Right renal pelvis (tissue), 4 donors: ENCODE measurements around the gene MIX23. TPM values are rescaled to one million over a fixed set of nuclear protein-coding genes. Genes with fewer than 3 reads are reported as not detected.

Experiments used
- DNase-seq, 4 donors: peaks; one replicate each; pipeline ENCODE4 v3.0.0-alpha.2; 2013; ENCODE audit warnings: low read depth in 4 of 4, low spot score in 3 of 4, missing footprints in 1 of 4
- polyA plus RNA-seq, 4 donors: library from polyadenylated mRNA; unstranded; fragments of 120-200 nt; gene quantifications; one replicate each; pipeline ENCODE4 v1.2.1, GENCODE V29; 2013; ENCODE audit not compliant: insufficient read length in 4 of 4

MIX23 gene
- polyA plus RNA-seq: 10 to 100 TPM; 49.3 to 70.0 (median 65.3) TPM

DNA sequence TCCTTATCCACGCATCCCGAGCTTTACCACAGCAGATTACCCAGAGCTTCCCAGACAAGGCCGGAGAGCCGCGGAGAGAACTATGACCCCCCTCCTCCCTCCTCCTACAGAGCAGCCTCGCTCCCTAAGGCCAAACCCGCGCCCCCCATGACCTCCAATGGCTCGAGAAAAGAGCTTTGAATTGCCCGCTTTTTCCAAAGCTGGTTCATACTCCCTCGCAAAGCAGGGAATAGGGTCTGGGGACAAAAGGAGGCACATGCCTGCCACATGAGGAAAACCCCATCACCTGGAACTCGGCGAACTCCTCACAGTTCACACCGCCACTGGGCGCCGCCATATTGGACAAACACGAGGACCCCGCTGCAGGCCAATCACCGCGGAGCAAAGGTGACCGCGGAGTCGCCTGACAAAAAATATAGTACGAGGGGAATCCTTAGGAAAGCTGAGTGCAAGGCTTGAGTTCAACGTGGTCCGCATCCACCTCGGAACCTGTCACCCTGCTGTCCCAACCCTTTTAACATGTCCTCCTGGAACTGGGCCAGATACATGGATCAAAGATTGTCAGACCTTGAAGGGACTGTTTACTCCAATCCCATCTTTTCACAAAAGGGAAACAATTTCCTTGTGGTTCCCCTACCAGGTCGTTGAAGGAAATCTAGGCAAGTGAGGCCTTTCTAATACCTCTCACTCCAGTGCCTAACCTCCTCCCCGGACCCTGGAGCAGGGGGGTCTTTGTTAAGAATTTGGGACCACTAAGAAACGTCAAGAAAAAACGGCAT lies at the start of gene MIX23:
MIX23 (minus strand) TSS at position 344 of the 779 bp plus-strand sequence; CDS start at position 337, 7 bp downstream.
- DNase-seq: peak; percentile 67 to 78 (median 74)

DNA sequence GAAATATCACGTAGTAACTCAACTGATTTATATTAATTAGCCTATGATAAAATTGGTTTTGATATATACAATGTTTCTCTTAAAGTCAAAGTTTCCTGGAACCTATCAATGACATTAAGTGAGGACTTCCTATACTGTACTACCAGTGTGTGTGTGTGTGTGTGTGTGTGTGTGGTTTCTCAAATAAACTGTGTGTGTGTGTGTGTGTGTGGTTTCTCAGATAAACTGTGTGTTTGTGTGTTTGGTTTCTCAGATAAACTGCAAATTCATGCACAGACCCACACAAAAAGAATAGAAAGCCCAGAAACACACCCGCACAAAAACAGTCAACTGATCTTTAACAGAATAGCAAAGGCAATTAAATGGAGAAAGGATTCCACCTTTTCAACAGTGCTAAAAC lies 47.3 kb upstream of the MIX23 start:
- no peak for DNase-seq

DNA sequence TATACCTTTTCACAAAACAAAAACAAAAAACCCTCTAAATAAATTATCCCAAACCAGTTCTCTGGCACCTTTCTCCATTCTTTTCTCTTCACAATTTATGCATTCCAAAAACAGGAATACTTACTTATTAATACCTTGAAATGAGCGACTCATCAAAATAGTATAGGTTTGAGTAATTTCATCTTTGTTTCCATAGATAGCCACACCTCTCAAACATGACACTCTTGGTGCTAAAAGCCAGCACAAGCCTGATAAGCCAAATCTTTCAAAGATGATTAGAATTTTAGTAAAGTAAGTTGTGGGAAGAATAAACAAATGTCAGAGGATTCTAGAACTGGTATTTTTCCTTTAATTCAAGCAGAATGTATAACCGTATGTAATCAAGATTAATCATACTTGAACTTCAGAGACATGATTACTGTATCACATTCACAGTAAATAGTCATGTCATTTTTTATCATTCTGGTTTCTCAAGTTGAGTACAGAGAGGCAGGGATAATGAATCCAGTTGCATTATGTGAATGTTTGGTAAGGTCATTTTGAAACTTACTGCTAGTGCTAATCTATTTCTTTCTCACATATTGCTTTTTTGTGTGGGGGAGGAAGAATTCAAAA lies 44.9 kb upstream of the MIX23 start:
- no peak for DNase-seq

- no peak for DNase-seq
Observed at GRCh38 chr3:122421836-122422235, 38.8 kb upstream of the MIX23 start.

DNA sequence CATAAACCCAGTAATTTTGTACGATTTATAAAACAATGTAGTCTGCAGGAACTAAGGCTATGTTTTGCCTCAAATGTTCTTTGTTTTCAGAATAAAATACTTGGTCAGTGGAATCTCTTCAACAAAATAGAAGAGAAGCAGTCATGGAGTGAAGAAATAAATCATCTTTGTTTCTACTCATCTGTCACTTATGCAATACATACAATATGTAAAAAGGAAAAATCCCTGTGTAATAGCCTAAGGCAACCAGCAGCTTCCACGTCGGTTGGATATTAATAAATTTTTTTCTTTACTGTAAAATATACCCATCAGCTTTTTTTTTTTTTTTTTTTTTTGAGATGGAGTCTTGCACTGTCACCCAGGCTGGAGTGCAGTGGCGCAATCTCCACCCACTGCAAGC lies 38.1 kb upstream of the MIX23 start:
- DNase-seq: no peak

DNA sequence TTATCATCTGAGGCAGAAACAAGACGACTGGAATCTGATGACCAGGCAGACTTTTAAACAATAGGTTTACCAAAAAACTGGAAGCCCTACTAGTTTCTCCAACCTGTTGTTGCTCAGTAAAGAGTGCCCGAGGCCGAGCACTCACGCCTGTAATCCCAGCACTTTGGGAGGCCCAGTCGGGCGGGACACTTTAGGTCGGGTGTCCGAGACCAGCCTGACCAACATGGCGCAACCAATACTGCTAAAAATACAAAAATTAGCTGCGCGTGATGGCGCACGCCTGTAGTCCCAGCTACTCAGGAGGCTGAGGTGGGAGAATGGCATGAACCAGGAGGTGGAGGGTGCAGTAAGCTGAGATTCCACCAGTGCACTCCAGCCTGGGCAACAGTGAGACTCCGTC lies 33.9 kb upstream of the MIX23 start:
- DNase-seq: peak in 1 of 4 donors; percentile 0

- peak; percentile 99 for DNase-seq
Observed at GRCh38 chr3:122415762-122416654, 33.0 kb upstream of the MIX23 start, which contains the start of gene WDR5B. Gene WDR5B, minus strand, starts transcription at chr3:122416062. Its CDS starts 534 bp downstream, at chr3:122415528.

- DNase-seq: peak in 2 of 4 donors; percentile 12 to 17
Observed at GRCh38 chr3:122415104-122415744, 32.2 kb upstream of the MIX23 start.

- DNase-seq: no peak
Observed at GRCh38 chr3:122414391-122414790, 31.4 kb upstream of the MIX23 start.

GRCh38 chr3:122410639-122411038 lies 27.6 kb upstream of the MIX23 start:
- no peak for DNase-seq

DNA sequence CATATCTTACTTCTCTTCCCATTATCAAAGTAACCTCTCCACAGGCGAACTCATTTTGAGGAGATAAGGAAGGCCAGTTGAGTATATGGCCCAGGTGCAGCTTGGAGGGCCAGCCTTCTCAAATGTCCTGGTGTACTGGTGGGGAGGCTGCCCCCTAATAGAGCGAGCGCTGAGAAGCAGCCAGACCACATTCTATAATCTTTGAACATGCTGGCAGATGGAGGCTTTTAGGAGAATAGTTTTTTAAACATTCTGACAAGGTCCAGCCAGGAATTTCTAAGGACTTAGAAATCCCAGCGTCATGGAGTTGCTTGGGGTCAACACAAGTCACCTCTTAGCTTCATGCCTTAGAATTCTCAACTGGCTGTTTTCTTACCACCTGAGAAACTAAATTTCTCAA lies 27.1 kb upstream of the MIX23 start:
- DNase-seq: no peak

- DNase-seq: no peak
Observed at GRCh38 chr3:122409446-122409845, 26.4 kb upstream of the MIX23 start.

DNA sequence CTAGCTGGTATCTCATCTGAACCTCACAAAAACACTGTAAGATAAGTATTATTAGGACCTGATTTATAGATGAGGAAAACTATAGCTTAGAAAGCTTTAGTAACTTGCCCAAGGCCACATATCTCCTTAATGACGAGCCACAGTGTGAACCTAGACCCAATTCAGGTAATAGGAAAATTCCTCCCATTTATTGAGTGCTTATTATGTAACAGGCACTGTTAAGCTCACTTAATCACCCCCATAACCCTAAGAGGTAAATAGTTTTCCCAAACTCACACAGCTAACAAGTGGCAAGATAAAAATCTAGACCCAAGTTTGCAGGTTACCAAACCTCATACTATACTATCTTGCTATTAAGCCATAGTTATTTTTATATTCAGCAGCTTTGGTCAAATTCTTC lies 24.9 kb upstream of the MIX23 start:
- DNase-seq: no peak

DNA sequence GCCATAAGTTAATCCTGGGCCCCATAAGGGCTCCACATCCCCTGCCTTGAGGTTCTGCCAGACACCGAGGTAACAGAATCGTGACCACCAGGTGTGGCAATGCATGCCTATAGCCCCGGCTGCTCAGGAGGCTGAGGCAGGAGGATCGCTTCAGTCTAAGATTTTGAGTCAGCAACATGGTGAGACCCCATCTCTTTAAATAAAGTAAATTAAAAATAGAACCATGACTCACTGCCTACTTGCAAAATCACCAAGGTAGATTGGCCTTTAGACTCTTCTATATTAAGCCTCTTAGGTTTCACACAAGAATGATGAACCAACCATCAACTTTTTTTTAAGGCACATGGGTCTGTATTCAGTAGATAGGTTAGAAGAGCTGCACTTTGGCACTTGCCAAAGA lies 23.2 kb upstream of the MIX23 start:
- no peak for DNase-seq

- DNase-seq: no peak
Observed at GRCh38 chr3:122405015-122405414, 22.0 kb upstream of the MIX23 start.

GRCh38 chr3:122403489-122403888 lies 20.5 kb upstream of the MIX23 start:
- DNase-seq: no peak

GRCh38 chr3:122398920-122399319 lies 15.9 kb upstream of the MIX23 start:
- DNase-seq: no peak

GRCh38 chr3:122397201-122397600 lies 14.2 kb upstream of the MIX23 start:
- DNase-seq: no peak

- no peak for DNase-seq
Observed at GRCh38 chr3:122396511-122396910, 13.5 kb upstream of the MIX23 start.

DNA sequence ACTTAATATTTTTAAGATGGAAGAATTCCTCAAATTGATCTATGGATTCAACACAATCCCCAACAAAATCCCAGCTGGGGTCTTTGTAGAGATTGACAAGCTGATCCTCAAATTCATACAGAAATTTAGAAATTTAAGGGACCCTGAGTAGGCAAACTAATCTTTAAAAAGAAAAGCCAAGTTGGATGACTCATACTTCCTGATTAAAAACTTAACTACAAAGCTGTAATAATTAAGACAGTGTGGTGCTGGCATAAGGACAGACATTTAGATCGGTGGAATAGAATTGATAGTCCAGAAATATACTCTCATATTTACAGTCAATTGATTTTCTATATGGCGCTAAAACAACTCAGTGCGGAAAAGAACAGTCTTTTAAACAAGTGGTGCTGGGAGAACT lies 12.6 kb upstream of the MIX23 start:
- no peak for DNase-seq

DNA sequence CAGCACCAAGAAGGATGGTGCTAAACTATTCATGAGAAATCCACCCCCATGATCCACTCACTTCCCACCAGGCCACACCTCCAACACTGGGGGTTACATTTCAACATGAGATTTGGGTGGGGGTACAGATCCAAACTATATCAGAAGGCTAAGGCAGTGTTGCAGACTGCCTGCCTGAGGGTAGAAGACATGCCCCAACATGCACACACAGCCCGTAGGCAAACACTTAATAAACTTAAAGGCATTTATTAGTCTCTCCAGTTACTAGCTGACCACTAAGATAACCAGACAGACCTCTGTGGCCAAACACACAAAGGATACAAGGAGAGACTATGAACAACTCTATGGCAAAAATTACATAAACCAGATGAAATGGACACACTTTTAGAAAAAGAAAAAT lies 11.1 kb upstream of the MIX23 start:
- DNase-seq: no peak
